GM10248 (cell line): ENCODE data around the gene VPS37C.
A peak's percentile ranks its signal among the peaks of the same experiment; 100 is the strongest.
"Not testable (repeated sequence)": the region's sequence is repeated elsewhere in the genome, so short reads cannot be mapped to it uniquely, and the experiment has no call there.

Experiments used
- CTCF ChIA-PET: fragments of 300-600 bp; sonication (Branson Sonifier 250); formaldehyde crosslinking; extraction: SDS; loops from one replicate; lab custom pipeline; 2021; ENCODE audit warnings: antibody characterized with exemption; lab: Yijun Ruan, JAX
- POLR2A ChIA-PET: fragments of 350-650 bp; sonication (Branson Sonifier 250); formaldehyde crosslinking; extraction: SDS; loops from one replicate; lab custom pipeline; 2020; ENCODE audit warnings: antibody characterized with exemption; lab: Yijun Ruan, JAX
- DNase-seq: peaks from one replicate; pipeline ENCODE4 v3.0.0; 2012; ENCODE audit errors: extremely low spot score
- TF ChIP-seq, protein P1 (sequence below): IDR thresholded peaks from 2 replicates; pipeline ENCODE4 v1.5.1; 2012; ENCODE audit warnings: mild to moderate bottlenecking, low read depth; ENCODE audit errors: extremely low read depth, missing control alignments, control extremely low read depth

The VPS37C gene

DNA sequence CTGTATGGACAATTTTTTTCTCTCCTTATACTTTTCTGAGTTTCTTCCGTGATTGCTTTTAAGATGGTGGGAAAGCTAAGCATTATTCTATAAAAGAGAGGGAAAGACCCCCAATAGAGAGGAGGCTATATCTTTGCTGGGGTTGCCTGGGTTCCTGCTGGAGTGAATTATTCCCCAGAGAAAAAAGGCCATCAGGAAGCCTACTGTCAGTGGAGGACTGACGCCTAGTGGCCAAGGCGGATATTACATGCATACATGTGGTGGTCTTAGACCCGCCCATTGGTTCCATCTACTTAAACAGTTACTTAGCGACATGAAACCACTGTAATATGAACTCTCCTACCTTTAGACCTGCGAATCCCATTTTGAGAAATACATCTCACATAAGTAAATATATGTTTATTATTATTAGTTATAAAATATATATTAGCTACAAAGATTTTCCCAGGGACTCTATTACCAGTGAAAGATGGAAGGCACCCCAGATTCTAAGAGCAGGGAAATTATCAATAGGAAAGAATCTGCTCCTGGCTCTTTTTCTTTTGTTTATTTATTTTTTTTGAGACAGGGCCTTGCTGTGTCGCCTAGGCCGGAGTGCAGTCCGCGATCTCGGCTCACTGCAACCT lies 26.4 kb upstream of the VPS37C start:
- POLR2A ChIA-PET, result no interaction called here
- CTCF ChIA-PET, result interaction anchor here (0.6 to 5.7 kb wide), 47 partner anchors 9 to 409 kb away, joined by 3 to 53 read pairs (median 3); partner anchors contain the start of gene TMEM109
- peak; percentile 82 for DNase-seq
- TF ChIP-seq, protein P1, sequence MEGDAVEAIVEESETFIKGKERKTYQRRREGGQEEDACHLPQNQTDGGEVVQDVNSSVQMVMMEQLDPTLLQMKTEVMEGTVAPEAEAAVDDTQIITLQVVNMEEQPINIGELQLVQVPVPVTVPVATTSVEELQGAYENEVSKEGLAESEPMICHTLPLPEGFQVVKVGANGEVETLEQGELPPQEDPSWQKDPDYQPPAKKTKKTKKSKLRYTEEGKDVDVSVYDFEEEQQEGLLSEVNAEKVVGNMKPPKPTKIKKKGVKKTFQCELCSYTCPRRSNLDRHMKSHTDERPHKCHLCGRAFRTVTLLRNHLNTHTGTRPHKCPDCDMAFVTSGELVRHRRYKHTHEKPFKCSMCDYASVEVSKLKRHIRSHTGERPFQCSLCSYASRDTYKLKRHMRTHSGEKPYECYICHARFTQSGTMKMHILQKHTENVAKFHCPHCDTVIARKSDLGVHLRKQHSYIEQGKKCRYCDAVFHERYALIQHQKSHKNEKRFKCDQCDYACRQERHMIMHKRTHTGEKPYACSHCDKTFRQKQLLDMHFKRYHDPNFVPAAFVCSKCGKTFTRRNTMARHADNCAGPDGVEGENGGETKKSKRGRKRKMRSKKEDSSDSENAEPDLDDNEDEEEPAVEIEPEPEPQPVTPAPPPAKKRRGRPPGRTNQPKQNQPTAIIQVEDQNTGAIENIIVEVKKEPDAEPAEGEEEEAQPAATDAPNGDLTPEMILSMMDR, result peak; percentile 87

DNA sequence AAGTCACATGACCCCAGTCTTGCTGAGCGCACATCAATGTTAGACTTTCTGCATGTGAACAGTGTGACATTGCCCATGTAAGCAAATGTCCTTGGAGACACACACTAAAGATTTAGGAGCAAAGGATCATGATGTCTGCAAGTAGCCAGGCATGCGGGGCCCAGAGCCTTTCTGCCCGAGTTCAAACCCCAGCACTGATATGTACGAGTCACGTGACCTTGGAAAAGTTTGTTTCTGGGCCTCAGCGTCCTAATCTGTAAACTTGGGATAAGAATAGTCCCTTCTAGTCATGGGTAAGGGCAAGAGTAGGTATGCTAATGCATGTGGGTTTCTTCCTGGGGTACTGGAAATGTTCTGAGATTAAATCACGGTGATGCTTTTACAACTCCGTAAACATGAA lies 25.3 kb upstream of the VPS37C start:
- TF ChIP-seq, protein P1, result no peak
- ChIA-PET POLR2A (no interaction called here), CTCF (interaction anchor here (0.8 to 5.7 kb wide), 24 partner anchors 10 to 411 kb away, joined by 3 to 53 read pairs (median 4); no protein-coding TSS in a partner anchor)
- no peak for DNase-seq

DNA sequence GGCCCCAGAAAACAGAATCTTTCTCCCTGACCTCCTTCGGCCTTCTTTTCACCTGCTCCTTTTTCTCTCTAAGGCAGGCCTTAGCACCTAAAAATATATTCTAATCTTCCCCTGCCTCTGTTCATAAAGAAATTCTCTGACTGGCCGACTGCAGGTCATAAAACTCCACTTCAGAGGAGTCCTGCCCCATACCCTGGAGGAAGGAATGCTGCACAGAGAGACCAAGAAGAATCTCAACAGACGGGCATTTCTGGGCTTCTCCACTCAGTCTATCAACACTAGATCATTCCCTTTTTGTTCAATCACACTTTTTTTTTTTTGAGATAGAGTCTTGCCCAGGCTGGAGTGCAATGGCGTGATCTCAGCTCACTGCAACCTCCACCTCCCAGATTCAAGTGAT lies 22.4 kb upstream of the VPS37C start:
- POLR2A ChIA-PET, result no interaction called here
- CTCF ChIA-PET, result interaction anchor here (2.0 kb wide), 1 partner anchor 409 kb away, joined by 5 read pairs; no protein-coding TSS in a partner anchor
- no peak for DNase-seq
- TF ChIP-seq, protein P1, result no peak

DNA sequence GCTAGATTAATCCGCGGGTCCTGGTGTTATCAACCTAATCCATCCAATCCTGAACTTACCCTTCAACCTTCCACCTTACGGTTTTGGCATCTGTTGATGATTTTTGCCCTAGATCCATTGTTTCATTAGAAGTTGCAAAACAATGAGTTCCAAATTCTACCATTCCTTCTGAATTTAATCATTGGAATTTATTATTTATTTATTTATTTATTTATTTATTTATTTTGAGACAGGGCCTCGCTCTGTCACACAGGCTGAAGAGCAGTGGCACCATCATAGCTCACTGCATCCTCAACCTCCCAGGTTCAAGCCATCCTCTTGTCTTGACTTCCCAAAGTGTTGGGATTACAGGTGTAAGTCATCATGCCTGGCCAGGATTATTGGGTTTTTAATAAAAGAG lies 20.3 kb upstream of the VPS37C start:
- TF ChIP-seq, protein P1, result no peak
- ChIA-PET CTCF (no interaction called here), POLR2A (no interaction called here)
- DNase-seq, result no peak

DNA sequence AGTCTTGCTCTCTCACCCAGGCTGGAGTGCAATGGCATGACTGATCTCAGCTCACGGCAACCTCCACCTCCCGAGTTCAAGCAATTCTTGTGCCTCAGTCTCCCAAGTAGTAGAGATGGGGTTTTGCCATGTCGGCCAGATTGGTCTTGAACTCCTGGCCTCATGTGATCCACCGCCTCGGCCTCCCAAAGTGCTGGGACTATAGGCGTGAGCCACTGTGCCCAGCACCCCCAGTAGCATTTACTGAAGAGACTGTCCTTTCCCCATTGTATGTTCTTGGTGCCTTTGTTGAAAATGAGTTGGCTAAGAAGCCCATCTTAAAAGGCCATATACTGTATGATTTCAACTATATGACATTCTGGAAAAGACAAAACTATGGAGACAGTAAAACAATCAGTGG lies 19.0 kb upstream of the VPS37C start:
- DNase-seq, POLR2A ChIA-PET: not testable (repeated sequence)
- CTCF ChIA-PET, result interaction anchor here (0.8 kb wide), 1 partner anchor 10 kb away, joined by 3 read pairs; no protein-coding TSS in a partner anchor

DNA sequence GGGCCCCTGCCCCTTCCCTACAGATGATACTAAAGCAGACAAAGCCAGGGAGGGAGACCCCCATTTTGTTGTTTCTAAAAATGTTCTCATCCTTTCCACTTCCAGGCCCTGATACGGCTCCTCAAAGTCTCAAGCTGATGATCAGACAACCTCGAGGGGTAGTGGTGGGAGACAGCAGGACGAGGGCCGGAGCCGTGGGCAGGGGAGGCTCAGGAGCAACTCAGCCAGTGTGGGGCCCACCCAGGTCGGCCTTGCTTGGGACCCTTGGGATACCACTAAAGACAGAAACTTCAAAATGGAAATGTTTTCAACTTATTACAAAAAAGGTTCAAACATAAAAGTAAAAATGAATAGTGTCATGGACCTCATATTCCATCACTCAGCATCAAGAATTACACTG lies 15.2 kb upstream of the VPS37C start:
- TF ChIP-seq, protein P1, result no peak
- ChIA-PET CTCF (interaction anchor here (1.0 to 6.5 kb wide), 3 partner anchors 11 to 133 kb away, joined by 3 to 53 read pairs (median 3); no protein-coding TSS in a partner anchor), POLR2A (no interaction called here)
- no peak for DNase-seq

DNA sequence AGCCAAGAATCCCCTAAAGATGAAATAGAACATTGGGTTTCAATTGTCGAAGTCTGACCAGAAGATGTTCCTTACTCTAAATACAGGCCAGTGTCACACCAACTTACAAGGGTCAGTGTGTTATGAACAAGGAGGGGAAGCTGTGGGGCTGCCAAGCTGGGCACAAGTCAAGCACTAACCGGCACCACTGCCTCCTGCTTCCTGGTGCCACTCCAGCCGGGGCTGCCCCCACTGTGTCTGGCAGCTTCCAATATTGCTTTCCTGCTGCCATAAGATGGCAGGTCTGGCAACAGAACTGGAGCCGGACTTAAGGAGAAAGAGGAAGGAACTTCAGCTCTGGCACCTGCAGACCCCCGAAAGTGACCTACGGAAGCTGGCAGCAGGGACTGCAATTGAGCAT lies 13.7 kb upstream of the VPS37C start:
- no peak for DNase-seq
- TF ChIP-seq, protein P1, result no peak
- POLR2A ChIA-PET, result no interaction called here
- CTCF ChIA-PET, result interaction anchor here (6.5 kb wide), 1 partner anchor 12 kb away, joined by 53 read pairs; no protein-coding TSS in a partner anchor
